Prostate gland (tissue), 1 donor: ENCODE data around the gene RHBDL3.

Source experiments
- POLR2A ChIP-seq: fragments of 450-650 bp; IDR thresholded peaks from one replicate; pipeline ENCODE4 v1.6.1; 2016; ENCODE audit warnings: antibody characterized with exemption, mild to moderate bottlenecking
- POLR2AphosphoS5 ChIP-seq: sonication (generic); formaldehyde crosslinking; IDR thresholded peaks from one replicate; pipeline ENCODE4 v1.6.1; 2017; ENCODE audit warnings: antibody characterized with exemption

DNA sequence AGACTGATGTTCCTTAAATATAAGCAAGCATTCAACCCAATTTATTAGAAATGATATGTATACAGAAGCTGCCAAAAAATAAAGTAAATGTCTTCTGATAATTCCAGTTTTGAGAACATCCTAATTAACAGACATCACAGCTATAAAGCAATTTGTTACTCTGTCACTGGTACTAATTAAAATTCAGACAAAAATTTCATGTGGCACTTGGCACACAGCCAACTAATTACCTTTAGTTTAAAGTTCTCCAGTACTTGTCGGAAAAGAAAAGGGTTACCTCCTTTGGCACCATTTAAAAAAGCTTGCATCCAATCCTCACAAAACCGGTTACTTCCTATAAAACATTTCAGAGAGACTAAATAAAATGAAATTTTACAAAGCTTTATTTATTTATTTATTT lies 67.6 kb downstream of the RHBDL3 start:
- TF ChIP-seq POLR2A (no peak), POLR2AphosphoS5 (no peak)
